Activated CD4-positive, alpha-beta T cell treated with anti-CD3 and anti-CD28 coated beads, Interleukin-2, amount 50 U/mL, for 4 hours (primary cell): ENCODE measurements around the gene GLMN.
"Not testable (repeated sequence)": the region's sequence is repeated elsewhere in the genome, so short reads cannot be mapped to it uniquely, and the experiment has no call there.

Source experiments
- DNase-seq, 2 experiments: peaks; one replicate each; pipeline ENCODE4 v3.0.0-alpha.2; 2020

GLMN gene

GRCh38 chr1:92299477-92300150, 827 bp upstream of the GLMN start:
- DNase-seq: no peak

- DNase-seq: no peak
Measured at GRCh38 chr1:92298213-92298572, 594 bp downstream of the GLMN start.

DNA sequence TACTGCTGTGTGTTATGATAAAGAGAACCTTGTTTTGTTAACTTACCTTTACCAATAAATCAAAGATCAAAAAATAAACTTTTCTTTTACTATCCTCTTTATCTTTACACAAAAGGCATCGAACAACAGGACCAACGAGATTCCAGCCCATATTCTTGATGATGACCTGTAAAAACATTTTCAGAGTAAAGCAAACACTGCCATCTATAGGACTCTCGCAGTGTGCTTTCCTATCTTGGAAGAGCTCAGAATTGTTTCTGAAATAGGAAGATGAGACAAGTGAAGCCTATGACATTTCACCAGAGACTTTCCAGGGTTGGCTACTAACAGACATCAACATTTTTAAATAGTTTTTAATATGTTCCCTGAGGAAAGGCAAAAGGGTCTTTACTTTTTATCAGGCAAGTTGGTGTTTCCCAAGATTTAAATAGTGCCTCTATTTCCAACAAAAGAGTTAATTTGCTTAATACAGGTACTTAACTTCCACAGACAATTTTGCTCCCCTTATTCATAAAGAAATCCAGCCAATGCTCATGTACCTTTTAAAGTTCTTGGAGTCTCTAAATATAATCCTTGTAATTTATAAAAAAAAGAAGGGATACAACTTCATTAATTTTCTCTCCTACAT, 7.3 kb downstream of the GLMN start:
- DNase-seq: no peak

DNA sequence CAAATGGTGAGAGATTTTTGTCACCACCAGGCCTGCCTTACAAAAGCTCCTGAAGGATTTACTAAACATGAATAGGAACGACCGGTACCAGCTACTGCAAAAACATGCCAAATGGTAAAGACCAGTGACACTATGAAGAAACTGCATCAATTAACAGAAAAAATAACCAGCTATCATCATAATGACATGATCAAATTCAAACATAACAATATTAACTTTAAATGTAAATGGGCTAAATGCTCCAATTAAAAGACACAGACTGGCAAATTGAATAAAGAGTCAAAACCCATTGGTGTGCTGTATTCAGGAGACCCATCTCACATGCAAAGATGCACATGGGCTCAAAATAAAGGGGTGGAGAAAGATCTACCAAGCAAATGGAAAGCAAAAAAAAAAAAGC, 17.4 kb downstream of the GLMN start:
- DNase-seq: not testable (repeated sequence)

DNA sequence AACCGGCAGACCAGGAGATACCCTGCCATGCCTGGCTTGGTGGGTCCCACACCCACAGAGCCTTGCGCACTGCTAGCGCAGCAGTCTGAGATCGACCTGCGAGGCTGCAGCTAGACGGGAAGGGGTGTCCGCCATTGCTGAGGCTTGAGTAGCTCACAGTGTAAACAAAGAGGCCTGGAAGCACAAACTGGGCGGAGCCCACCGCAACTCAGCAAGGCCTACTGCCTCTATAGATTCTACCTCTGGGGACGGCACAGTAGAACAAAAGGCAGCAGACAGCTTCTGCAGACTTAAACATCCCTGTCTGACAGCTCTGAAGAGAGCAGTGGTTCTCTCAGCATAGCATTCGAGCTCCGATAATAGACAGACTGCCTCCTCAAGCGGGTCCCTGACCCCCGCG, 19.0 kb downstream of the GLMN start:
- DNase-seq: not testable (repeated sequence)

GRCh38 chr1:92277105-92277723, 21.6 kb downstream of the GLMN start:
- no peak for DNase-seq

DNA sequence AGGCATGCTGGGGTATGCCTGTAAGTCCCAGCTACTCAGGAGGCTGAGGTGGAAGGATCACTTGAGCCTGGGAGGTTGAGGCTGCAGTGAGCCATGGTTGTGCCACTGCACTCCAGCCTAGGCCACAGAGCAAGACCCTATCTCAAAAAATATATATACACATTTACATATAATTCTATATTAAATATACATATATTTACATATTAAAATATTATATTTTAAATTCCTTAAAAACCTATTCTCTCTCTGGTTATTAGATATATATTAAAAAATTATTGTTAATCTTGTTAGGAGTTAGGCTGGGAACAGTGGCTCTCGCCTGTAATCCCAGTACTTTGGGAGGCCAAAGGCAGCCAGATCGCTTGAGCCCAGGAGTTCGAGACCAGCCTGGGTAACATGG, 22.7 kb downstream of the GLMN start:
- no peak for DNase-seq

DNA sequence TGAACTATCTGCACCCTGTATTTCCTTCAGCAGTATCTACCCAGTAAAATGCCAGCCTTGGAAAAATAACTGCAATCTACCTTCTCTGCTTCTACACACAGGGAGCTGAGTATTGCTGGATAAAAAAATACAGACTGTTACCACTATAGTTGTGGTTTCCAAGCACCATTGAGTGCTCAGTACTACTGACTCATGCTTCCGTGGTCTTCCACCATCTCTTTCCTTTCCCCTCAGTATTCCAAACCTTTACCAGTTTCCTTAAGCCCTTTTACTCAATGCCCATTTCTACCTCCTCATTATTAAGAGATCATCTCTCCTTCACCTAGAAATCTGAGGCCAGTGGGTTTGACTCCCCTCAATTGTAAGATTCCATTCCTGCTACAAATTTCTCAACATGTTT, 23.8 kb downstream of the GLMN start:
- no peak for DNase-seq

- DNase-seq: no peak
Measured at GRCh38 chr1:92273039-92273438, 25.7 kb downstream of the GLMN start.

- no peak for DNase-seq
Measured at GRCh38 chr1:92262516-92262915, 36.3 kb downstream of the GLMN start.

DNA sequence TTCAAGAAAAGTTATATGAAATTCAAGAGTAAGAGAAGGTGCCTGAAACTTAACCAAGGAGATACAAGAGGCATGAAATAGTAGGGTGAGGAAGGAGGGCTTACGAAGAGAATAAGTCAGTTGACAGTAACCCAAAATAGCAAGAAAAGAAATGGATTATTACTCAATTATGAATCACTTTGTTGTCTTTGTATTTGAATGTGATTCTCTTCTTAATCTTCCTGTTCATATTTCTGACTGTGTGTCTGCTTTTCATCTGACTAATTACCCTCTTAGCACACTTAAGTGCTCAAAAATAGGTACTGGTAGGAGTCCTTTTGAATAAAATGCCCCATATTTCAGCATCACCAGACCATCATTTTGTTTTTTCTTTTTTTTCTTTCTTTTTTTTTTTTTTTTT, 39.4 kb downstream of the GLMN start:
- no peak for DNase-seq

- not testable (repeated sequence) for DNase-seq
Measured at GRCh38 chr1:92254714-92255113, 44.1 kb downstream of the GLMN start.

GRCh38 chr1:92244376-92244775, 54.4 kb downstream of the GLMN start:
- DNase-seq: no peak

- no peak for DNase-seq
Measured at GRCh38 chr1:92240034-92240433, 58.8 kb downstream of the GLMN start.

DNA sequence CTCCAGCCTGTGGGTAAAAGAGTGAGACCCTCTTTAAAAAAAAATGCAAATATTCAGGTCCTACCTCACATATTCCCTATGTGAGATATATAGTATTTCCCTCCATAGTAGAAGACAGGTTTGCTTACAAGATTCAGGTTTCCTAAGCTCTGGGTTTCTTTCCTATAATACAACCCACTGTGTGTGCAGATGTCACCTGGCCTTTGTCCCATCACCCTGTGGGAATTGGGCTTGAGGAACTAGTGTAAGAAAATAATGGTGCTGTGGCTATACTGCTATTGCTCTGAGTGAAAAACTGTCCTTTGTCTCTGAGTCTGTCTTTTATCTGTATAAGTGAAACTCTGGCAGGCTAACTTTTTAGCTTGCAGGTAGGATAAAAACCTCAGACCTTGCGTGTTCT, 68.1 kb downstream of the GLMN start:
- DNase-seq: no peak

GRCh38 chr1:92228401-92228800, 70.4 kb downstream of the GLMN start:
- no peak for DNase-seq

GRCh38 chr1:92219028-92219427, 79.8 kb downstream of the GLMN start:
- DNase-seq: no peak

DNA sequence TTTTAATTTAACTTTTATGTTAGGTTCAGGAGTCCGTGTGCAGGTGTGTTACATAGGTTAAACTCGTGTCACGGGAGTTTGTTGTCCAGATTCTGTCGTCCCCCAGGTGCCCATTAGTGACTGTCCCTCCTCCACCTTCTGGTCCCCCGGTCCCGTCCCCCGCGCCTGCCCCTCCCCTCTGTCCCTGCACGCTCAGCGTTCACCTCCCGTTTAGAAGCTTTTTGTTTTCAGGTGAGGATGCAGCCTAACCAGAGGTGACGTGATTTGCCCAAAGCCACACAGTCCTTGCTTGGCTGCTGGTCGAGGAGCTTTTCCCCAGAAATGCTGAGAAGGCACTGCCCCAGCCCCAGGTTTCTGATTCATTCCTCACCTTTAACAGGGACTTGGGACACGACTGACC, 80.2 kb downstream of the GLMN start:
- DNase-seq: no peak

GRCh38 chr1:92217721-92218120, 81.1 kb downstream of the GLMN start, which contains the start of gene C1orf146:
Gene C1orf146 (plus strand): TSS chr1:92217915. CDS start chr1:92231421, 13,506 bp downstream.
- no peak for DNase-seq

DNA sequence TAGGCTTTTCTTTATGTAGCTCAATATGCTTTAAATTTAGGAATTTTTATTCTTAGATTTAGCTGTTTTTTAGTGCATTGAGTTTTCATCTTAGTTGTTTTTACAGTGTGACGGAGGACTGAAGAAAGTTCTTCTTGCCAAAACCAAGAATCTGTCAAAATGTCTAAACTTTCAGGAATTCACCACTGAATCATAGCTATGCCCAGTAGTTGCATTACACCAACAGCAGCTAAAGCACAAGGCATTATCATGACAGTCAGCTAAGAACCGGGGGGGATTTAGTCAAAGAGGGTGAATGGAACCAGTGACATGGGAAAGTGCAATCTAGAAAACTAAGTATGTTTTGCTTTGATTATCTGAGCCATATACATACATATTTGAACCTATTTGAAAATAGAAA, 87.6 kb downstream of the GLMN start:
- no peak for DNase-seq

GRCh38 chr1:92210701-92211100, 88.1 kb downstream of the GLMN start:
- no peak for DNase-seq

DNA sequence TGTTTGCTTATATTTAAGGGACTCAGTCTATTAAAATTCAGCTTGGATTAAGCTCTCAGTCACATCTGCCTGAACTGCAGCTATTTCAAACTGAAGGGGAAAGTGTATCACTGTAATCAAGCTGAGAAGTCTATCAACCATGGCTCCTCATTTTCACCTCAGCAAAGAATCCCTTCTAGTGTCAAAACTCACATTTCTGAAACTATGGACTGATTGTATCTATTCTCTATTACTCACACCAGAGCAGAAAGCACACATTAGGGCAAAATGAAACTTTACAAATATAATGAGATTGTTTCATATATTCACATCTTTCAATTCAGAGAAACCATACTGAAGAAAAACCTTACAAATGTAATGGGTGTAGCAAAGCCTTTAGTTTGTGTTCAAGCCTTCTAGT, 95.7 kb downstream of the GLMN start:
- DNase-seq: no peak

GRCh38 chr1:92201973-92202372, 96.8 kb downstream of the GLMN start:
- no peak for DNase-seq
